Measurements from ENCODE around the gene GDNF.
A peak's percentile ranks its signal among the peaks of the same experiment; 100 is the strongest.

Gene GDNF

DNA sequence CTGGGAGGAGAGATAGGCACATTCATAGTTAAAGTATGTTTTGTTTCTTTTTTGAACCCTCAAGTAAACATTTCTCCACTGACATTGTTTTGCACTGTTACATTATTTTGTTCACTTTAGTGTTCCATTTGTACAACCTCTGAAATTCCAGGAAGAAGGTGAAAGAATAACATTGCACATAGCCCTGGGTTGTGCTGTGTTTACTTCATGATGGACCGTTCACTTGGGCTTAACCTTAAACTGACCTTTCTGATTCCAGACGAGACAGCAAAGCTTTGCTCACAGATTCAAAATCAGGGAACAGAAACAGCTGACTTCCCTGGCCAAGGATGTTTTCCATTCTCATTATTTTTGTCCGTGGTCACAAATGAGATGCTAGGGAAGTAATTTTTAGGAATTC is 42.8 kb upstream of the GDNF start:
- TF ChIP-seq GABPA (IDR thresholded peaks at IDR 0.05; ENCODE audit: low read depth) = no peak
- TF ChIP-seq POLR2AphosphoS5 (IDR thresholded peaks at IDR 0.05; ENCODE audit: low read depth) = no peak
- TF ChIP-seq SPI1 (IDR thresholded peaks at IDR 0.05; ENCODE audit: borderline replicate concordance, low read depth) = no peak
- no peak overlapping the region for H3K27ac ChIP-seq (replicated peaks)
- no peak overlapping the region for H3K4me3 ChIP-seq (replicated peaks; ENCODE audit: insufficient read depth, low read length)
- DNase-seq (ENCODE audit: low read depth in 1 of 2, low spot score in 1 of 2) = no peak
- H3K27me3 ChIP-seq (ENCODE audit: insufficient read depth, poor library complexity, severe bottlenecking) = no peaks in the 10 kb centered on the region

DNA sequence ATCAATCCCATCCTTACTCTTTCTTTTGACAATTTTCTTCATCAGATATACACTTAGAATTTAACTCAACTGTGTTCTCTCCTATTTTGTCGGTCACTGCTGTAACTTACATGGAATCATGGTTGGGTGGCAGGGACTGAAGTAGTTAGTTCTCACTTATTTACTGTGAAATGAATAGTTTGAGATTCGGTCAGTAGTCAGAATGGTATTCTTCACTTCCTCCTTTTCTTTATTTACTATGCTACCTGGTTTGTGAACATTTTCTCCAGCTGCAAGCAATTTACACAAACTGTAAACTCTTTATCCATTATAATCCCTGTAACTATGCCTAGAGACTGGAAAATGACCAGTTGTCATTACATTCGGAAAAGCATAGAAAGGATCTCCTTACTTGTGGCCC is 41.5 kb upstream of the GDNF start:
- no peaks in the 10 kb centered on the region for H3K27me3 ChIP-seq (ENCODE audit: insufficient read depth, poor library complexity, severe bottlenecking)
- no peak overlapping the region for H3K27ac ChIP-seq (replicated peaks)
- TF ChIP-seq SPI1 (IDR thresholded peaks at IDR 0.05; ENCODE audit: borderline replicate concordance, low read depth) = peak; percentile 13; the same call in 1 of the 2 replicates
- TF ChIP-seq, protein P1, sequence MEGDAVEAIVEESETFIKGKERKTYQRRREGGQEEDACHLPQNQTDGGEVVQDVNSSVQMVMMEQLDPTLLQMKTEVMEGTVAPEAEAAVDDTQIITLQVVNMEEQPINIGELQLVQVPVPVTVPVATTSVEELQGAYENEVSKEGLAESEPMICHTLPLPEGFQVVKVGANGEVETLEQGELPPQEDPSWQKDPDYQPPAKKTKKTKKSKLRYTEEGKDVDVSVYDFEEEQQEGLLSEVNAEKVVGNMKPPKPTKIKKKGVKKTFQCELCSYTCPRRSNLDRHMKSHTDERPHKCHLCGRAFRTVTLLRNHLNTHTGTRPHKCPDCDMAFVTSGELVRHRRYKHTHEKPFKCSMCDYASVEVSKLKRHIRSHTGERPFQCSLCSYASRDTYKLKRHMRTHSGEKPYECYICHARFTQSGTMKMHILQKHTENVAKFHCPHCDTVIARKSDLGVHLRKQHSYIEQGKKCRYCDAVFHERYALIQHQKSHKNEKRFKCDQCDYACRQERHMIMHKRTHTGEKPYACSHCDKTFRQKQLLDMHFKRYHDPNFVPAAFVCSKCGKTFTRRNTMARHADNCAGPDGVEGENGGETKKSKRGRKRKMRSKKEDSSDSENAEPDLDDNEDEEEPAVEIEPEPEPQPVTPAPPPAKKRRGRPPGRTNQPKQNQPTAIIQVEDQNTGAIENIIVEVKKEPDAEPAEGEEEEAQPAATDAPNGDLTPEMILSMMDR (IDR thresholded peaks at IDR 0.05; ENCODE audit: insufficient read depth, low read length) = no peak
- TF ChIP-seq REST (IDR thresholded peaks at IDR 0.05; ENCODE audit: insufficient replicate concordance, low read depth) = no peak
- TF ChIP-seq GABPA (IDR thresholded peaks at IDR 0.05; ENCODE audit: low read depth) = no peak
- DNase-seq (ENCODE audit: low read depth in 1 of 2, low spot score in 1 of 2) = no peak
- H3K4me3 ChIP-seq (replicated peaks; ENCODE audit: insufficient read depth, low read length) = no peak overlapping the region

DNA sequence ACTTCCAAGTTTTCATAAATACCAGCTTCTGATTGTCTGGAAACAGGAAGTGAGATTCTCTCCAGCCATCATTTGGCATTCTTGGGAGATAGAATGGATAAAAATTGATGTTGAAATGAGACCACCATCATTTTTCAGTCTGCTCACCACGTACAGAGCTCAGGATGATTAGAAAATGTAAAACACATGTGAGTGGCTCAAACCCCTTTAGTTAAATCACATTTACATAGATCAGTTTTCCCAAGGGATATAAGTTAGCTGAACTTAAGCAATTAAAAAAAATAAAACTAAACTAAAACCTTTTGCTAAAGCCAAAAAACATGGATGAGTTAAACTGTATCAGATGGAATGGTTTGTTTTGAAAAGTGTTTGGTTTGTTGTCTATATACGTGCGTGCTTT is 37.1 kb upstream of the GDNF start:
- DNase-seq (ENCODE audit: low read depth in 1 of 2, low spot score in 1 of 2) = no peak
- TF ChIP-seq GABPA (IDR thresholded peaks at IDR 0.05; ENCODE audit: low read depth) (no peak), POLR2AphosphoS5 (IDR thresholded peaks at IDR 0.05; ENCODE audit: low read depth) (no peak)
- TF ChIP-seq, protein P1 (IDR thresholded peaks at IDR 0.05; ENCODE audit: insufficient read depth, low read length) = no peak
- no peak overlapping the region for H3K4me3 ChIP-seq (replicated peaks; ENCODE audit: insufficient read depth, low read length)
- no peak overlapping the region for H3K27ac ChIP-seq (replicated peaks)
- no peaks in the 10 kb centered on the region for H3K27me3 ChIP-seq (ENCODE audit: insufficient read depth, poor library complexity, severe bottlenecking)

GRCh38 chr5:37876245-37876644 is 36.4 kb upstream of the GDNF start:
- TF ChIP-seq REST (IDR thresholded peaks at IDR 0.05; ENCODE audit: insufficient replicate concordance, low read depth) = no peak
- no peak for TF ChIP-seq POLR2AphosphoS5 (IDR thresholded peaks at IDR 0.05; ENCODE audit: low read depth)
- TF ChIP-seq GABPA (IDR thresholded peaks at IDR 0.05; ENCODE audit: low read depth) = no peak
- TF ChIP-seq, protein P1 (IDR thresholded peaks at IDR 0.05; ENCODE audit: insufficient read depth, low read length) = no peak
- TF ChIP-seq SPI1 (IDR thresholded peaks at IDR 0.05; ENCODE audit: borderline replicate concordance, low read depth) = no peak
- no peak for DNase-seq (ENCODE audit: low read depth in 1 of 2, low spot score in 1 of 2)

More at GRCh38 chr5:37876245-37876644, 36.4 kb upstream of the GDNF start:
- Histone ChIP-seq H3K4me3 (replicated peaks; ENCODE audit: insufficient read depth, low read length) (no peak overlapping the region), H3K27me3 (ENCODE audit: insufficient read depth, poor library complexity, severe bottlenecking) (no peaks in the 10 kb centered on the region), H3K27ac (replicated peaks) (no peak overlapping the region)

All from HL-60 (cell line).